Daoy (cell line): Measurements from ENCODE around the gene MINDY4. TPM values are rescaled to one million over a fixed set of nuclear protein-coding genes. Genes with fewer than 3 reads are reported as not detected.

Experiments
- DNase-seq: peaks from one replicate; pipeline ENCODE4 v3.0.0-alpha.2; 2015; ENCODE audit warnings: low read depth
- total RNA-seq: library from RNA; depleted of rRNA; stranded (reverse); fragments of >200 nt; shearing (Covaris generic); gene quantifications from 2 replicates; pipeline ENCODE4 v1.2.3, GENCODE V29; 2014

Gene MINDY4
- total RNA-seq, 1 experiment from 2014 or later: 12.1 TPM

DNA sequence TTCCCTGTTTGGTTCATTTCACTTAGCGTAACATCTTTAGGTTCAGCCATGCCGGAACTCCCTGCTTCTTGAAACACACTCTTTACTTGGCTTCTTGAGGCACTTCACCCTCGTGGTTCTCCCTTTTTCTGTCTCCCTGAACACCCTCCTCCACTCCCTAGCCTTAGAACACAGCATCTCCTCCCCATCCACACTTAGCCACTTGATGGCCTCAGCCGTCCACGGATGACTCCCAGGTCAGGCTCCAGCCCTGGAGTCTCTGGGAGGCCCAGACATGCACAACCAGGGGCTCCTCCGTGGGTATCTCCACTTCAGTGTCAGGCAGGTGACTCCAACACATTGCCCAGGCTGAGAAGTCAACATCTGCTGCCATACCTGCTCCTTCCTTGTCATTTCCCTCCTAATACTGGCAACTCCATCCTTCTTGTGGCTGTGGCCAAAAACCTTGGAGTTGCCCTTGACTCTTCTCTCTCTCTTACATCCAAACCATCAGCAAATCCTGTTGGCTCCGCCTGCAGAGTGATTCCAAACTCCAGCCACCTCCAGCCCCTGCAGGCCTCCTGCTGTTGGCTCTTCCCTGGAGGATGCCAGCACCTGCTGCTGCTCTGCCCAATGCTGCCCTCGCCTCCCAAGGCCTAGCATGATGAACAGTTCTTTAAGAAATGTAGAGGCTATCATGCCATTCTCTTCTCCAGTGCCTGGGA lies 27.7 kb upstream of the MINDY4 start:
- DNase-seq: peak; percentile 67

- no peak for DNase-seq
These were observed 27.2 kb upstream of the MINDY4 start for GRCh38 chr7:30744075-30744417.

- no peak for DNase-seq
These were observed 25.8 kb upstream of the MINDY4 start for GRCh38 chr7:30745261-30745941.

- no peak for DNase-seq
These were observed 21.2 kb upstream of the MINDY4 start for GRCh38 chr7:30750010-30750409.

GRCh38 chr7:30750683-30751650 lies 20.2 kb upstream of the MINDY4 start:
- peak; percentile 95 for DNase-seq

DNA sequence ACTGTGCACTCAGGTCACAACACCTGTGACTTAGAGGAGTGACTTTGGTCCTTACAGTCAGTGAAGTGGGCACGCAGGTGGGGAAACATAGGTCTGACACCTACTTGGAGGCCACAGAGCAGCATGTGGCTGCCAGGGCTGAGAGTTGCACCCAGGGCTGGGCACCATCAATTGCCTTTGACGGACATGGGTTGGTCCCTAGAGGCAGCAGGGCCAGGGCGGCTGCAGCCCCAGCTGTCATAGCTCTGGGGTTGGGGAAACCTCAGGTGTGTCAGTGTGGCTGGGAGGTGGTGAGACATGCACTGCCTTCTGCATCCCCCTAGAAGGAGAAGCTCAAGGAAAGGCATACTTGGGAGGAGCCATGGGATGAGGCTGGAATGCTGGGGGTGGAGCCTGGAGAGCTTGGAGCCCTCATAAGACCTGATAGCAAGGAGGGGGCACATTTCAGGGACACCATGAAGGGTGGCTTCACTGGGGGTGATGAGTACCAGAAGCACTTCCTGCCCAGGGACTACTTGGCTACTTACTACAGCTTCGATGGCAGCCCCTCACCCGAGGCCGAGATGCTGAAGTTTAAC lies 19.4 kb upstream of the MINDY4 start, which contains the start of gene INMT:
Gene INMT (plus strand): TSS at position 440 of the 578 bp plus-strand sequence. CDS start 16 bp downstream, at position 456.
- no peak for DNase-seq

- no peak for DNase-seq
These were observed 18.7 kb upstream of the MINDY4 start for GRCh38 chr7:30752484-30752883.

DNA sequence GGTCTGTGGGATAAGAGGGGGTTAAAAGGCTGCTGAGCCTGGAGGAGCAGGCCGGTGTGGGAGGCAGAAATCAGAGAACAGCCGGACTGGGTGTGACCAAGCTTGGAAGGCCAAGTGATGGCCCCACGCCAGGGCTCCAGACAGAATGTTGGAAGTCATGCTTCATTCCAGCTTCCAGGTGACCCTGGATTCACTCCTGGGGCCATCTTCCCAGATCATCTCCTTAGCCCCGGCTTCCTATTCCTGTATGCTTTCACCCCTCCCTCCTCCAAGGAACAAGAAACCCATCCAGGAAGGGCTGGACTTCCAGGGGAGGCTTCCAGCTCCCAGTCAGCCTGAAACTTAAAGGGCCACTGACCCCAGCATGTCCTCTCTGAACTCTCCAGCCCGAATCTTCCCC lies 18.2 kb upstream of the MINDY4 start:
- no peak for DNase-seq

GRCh38 chr7:30754315-30754877 lies 16.8 kb upstream of the MINDY4 start:
- DNase-seq: no peak

GRCh38 chr7:30755384-30756154 lies 15.6 kb upstream of the MINDY4 start:
- DNase-seq: no peak

DNA sequence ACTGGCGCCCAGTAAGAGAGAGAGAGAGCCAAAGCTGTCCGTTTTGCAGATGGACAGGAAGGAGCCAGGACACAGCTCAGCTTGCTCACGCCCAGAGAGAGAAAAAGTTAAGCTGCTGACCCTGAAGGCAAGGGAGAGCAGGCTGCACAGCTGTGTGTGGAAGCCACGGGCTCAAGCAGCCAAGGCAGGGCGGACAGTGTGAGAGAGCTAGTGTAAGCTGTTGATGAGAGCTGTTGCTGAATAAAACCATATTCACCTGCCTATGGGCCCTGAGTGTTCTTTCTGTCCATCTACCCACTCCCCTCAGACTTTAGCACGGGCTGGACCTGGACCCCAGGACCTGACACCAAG lies 13.9 kb upstream of the MINDY4 start:
- DNase-seq: no peak

DNA sequence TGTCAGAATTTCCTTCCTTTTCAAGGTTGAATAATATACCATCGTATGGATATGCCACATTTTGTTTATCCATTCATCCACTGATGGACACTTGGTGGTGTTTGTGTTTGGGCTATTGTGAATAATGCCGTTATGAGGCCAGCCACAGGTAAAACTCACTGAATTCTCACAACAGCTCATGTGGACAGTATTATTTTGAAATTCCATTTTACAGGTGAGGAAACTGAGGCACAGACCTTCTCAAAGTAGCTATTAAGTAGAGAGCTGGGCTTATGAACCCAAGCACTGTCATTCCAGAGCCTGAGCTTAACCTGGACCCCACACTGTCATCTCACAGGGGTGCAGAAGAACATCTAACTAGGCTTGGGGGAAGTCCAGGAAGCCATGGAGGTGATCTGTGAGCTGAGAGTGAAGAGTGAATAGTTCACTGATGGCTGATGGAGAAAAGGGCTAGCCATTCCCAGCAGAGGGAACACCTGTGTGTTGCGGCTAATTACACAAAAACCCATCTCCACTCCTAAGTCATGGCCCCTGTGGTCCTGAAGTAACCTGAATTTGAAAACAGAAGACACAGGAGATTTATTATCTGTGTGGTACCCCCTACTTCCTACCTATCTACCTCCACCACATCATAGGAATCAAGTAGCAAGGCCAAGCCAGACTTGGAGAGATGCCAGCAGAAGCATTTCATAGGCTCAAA lies 10.6 kb upstream of the MINDY4 start:
- DNase-seq: no peak

GRCh38 chr7:30761214-30762156 lies 9.7 kb upstream of the MINDY4 start:
- no peak for DNase-seq

DNA sequence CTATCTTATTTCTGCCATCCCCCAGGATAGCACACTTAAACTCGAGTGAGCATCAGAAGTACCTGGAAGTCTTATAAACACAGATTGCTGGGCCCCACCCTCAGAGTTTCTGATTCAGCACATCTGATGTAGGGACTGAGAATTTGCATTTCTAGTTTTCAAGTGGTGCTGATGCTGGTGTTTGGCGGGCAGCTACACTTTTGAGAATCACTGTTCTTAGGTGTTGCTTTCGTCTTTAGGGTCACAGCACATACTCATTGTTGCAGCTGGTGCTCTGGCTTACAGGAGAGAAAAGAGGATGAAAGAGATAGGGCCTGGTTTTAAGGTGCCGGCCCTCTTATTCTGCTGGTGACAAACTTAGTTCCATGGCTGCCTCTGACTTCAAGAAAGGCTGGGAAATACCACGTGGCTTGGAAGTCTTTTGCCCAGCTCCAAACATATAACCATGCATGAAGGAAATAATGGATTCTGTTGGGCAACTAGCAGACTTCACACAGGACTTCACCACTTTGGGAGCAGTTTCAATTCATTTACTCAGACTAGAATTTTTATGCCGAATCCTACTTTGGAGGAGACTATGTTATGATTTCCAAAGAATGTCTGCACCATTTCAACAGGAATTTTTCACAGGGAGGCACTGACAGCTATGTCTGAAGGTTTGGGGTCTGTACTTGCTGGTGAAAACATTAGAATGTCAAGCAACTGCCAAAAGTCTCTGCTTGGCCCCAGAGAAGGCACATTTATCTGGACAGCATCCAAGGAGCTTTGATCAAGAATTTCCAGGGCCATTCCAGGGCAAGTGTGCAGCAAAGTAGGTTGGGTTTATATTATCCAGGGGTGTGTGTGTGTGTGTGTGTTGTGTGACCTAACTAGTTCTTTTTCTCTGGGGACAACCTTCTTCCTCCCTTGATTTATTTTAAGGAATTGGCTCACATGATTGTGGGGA lies 6.9 kb upstream of the MINDY4 start:
- DNase-seq: no peak

- DNase-seq: no peak
These were observed 5.8 kb upstream of the MINDY4 start for GRCh38 chr7:30765408-30765807.

GRCh38 chr7:30770845-30771173 lies 408 bp upstream of the MINDY4 start:
- no peak for DNase-seq

DNA sequence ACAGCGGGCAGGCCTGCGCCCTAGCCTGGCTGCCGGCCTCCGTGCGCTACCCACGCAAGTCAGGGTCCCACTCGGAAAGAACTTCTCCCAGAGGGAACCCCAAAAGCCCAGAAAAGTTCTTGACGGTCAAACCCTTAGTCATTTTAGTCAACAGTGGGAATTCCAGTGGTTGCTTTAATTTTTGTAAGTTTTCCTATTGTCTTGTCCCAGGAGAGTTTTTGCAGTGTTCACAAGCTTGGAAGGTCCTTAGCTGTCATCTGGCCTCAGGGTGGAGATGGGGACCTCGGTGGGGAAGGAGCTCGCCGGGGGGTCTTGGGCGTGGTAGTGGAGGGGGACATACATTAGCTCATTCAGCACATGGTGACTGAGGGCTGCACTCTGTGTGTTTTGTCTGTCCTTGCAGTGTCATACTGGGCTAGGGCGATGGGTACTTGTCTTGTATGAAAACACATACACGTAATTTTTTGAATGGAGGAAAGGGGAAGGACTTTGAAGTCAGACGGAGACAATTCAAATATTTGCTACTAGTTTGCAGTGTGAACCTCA lies 736 bp downstream of the MINDY4 start:
- DNase-seq: peak; percentile 41

GRCh38 chr7:30772984-30773383 lies 1.8 kb downstream of the MINDY4 start:
- DNase-seq: no peak
